A549 (cell line): ENCODE data around the gene TREML2. TPM values are rescaled to one million over a fixed set of nuclear protein-coding genes. Genes with fewer than 3 reads are reported as not detected.

Source experiments
- ATAC-seq, 2 experiments: fragments of 200-7000 bp in 1 of 2; fragments of >200 bp in 1 of 2; cut with Nextera tagmentation in 1 of 2; cut with Tn5 transposase in 1 of 2; 3 replicates each; pipeline versions ENCODE4 v1.8.0 to v1.9.1; 2018 to 2020; ENCODE audit warnings: mild to moderate bottlenecking in 1 of 2, moderate library complexity in 1 of 2
- CTCF ChIA-PET: fragments of 300-600 bp; sonication (Branson Sonifier 250); formaldehyde crosslinking; extraction: SDS; loops from one replicate; lab custom pipeline; 2021; ENCODE audit warnings: antibody characterized with exemption, inconsistent platforms; lab: Yijun Ruan, JAX
- POLR2A ChIA-PET: fragments of 350-600 bp; formaldehyde crosslinking; extraction: SDS; loops from one replicate; lab custom pipeline; 2021; ENCODE audit warnings: antibody characterized with exemption, inconsistent platforms; lab: Yijun Ruan, JAX
- DNase-seq, 2 experiments: peaks; one replicate each; pipeline versions ENCODE4 v3.0.0 to v3.0.0-alpha.2; 2011 to 2016; ENCODE audit warnings: low read depth in 1 of 2, low spot score in 1 of 2
- FAIRE-seq: peaks from 2 replicates; lab custom pipeline; 2011; peaks lifted over from hg19 to GRCh38; lab: Jason Lieb, UNC
- H3K27ac ChIP-seq, 2 experiments: fragments of >200 bp; sonication (Bioruptor Twin); formaldehyde crosslinking; 3 replicates each; pipeline ENCODE4 v1.5.1; 2016 to 2017
- H3K4me1 ChIP-seq: fragments of >200 bp; sonication (Bioruptor Twin); formaldehyde crosslinking; 3 replicates; pipeline ENCODE4 v1.6.1; 2016
- H3K4me2 ChIP-seq: fragments of >200 bp; sonication (Bioruptor Twin); formaldehyde crosslinking; 3 replicates; pipeline ENCODE4 v1.6.1; 2016
- H3K4me3 ChIP-seq: fragments of >200 bp; sonication (Bioruptor Twin); formaldehyde crosslinking; 3 replicates; pipeline ENCODE4 v1.5.1; 2016
- H3K9me3 ChIP-seq: fragments of >200 bp; sonication (Bioruptor Twin); formaldehyde crosslinking; 3 replicates; pipeline ENCODE4 v1.6.1; 2016
- BHLHE40 ChIP-seq: IDR thresholded peaks from 2 replicates; pipeline ENCODE4 v1.6.1; 2012; ENCODE audit warnings: low read depth, low read length, inconsistent platforms
- CBX2 ChIP-seq: fragments of 200-600 bp; sonication (generic); IDR thresholded peaks from 2 replicates; pipeline ENCODE4 v1.6.1; 2016; ENCODE audit warnings: low read depth, mild to moderate bottlenecking, borderline replicate concordance
- CHD2 ChIP-seq: fragments of 150-350 bp; IDR thresholded peaks from 2 replicates; pipeline ENCODE4 v1.6.1; 2014; ENCODE audit warnings: low read length; ENCODE audit not compliant: partially characterized antibody
- E2F6 ChIP-seq: IDR thresholded peaks from 2 replicates; pipeline ENCODE4 v1.6.1; 2012; ENCODE audit warnings: low read depth, borderline replicate concordance
- EHMT2 ChIP-seq: fragments of 200-600 bp; sonication (generic); IDR thresholded peaks from 2 replicates; pipeline ENCODE4 v1.6.1; 2016; ENCODE audit warnings: antibody characterized with exemption, low read depth, mild to moderate bottlenecking, moderate library complexity
- EP300 ChIP-seq, 2 experiments: fragments of >200 bp; sonication (Bioruptor Twin); formaldehyde crosslinking; IDR thresholded peaks; 2 replicates in 1 of 2; 3 replicates in 1 of 2; pipeline ENCODE4 v1.6.1; 2016 to 2017
- ESRRA ChIP-seq: fragments of 150-350 bp; IDR thresholded peaks from 2 replicates; pipeline ENCODE4 v1.6.1; 2014; ENCODE audit warnings: mild to moderate bottlenecking, low read length, borderline replicate concordance
- FOSB ChIP-seq: fragments of 250-450 bp; sonication (Bioruptor Pico); IDR thresholded peaks from 2 replicates; pipeline ENCODE4 v1.5.0; 2020; ENCODE audit warnings: mild to moderate bottlenecking, moderate library complexity
- FOSL2 ChIP-seq, 2 experiments: fragments of 450-650 bp in 1 of 2; fragments of >200 bp in 1 of 2; sonication (Bioruptor Twin) in 1 of 2; formaldehyde crosslinking; IDR thresholded peaks; 2 replicates each; pipeline versions ENCODE4 v1.5.0 to v1.6.1; 2016 to 2020; ENCODE audit warnings: mild to moderate bottlenecking in 1 of 2, moderate library complexity in 1 of 2
- FOXS1 ChIP-seq: fragments of 250-450 bp; sonication (Bioruptor Pico); IDR thresholded peaks from 2 replicates; pipeline ENCODE4 v1.5.0; 2020; ENCODE audit warnings: mild to moderate bottlenecking, moderate library complexity
- HOXB13 ChIP-seq: fragments of 250-450 bp; sonication (Bioruptor Pico); IDR thresholded peaks from 2 replicates; pipeline ENCODE4 v1.5.0; 2020; ENCODE audit warnings: low read depth, mild to moderate bottlenecking, moderate library complexity
- JUN ChIP-seq, 2 experiments: fragments of >200 bp; sonication (Bioruptor Twin); formaldehyde crosslinking; IDR thresholded peaks; 2 replicates in 1 of 2; 3 replicates in 1 of 2; pipeline ENCODE4 v1.6.1; 2016 to 2017
- KDM5A ChIP-seq: fragments of 200-600 bp; sonication (generic); IDR thresholded peaks from 2 replicates; pipeline ENCODE4 v1.6.1; 2016; ENCODE audit warnings: antibody characterized with exemption, mild to moderate bottlenecking
- NFE2L2 ChIP-seq: fragments of 150-350 bp; conservative IDR thresholded peaks from 2 replicates; pipeline ENCODE4 v1.6.1; 2014; ENCODE audit warnings: low read length
- NR3C1 ChIP-seq: fragments of >200 bp; sonication (Bioruptor Twin); formaldehyde crosslinking; IDR thresholded peaks from 3 replicates; pipeline ENCODE4 v1.6.1; 2017
- PBX3 ChIP-seq: IDR thresholded peaks from 2 replicates; pipeline ENCODE4 v1.6.1; 2012
- POLR2A ChIP-seq: IDR thresholded peaks from 2 replicates; pipeline ENCODE4 v1.6.1; 2012; ENCODE audit warnings: mild to moderate bottlenecking, low read length
- POLR2AphosphoS2 ChIP-seq: conservative IDR thresholded peaks from 2 replicates; pipeline ENCODE4 v1.6.1; 2012; ENCODE audit warnings: low read length, improper control_type of control experiment, inconsistent platforms
- RARB ChIP-seq: fragments of 250-450 bp; sonication (Bioruptor Pico); IDR thresholded peaks from 2 replicates; pipeline ENCODE4 v1.8.0; 2021; ENCODE audit warnings: mild to moderate bottlenecking, moderate library complexity
- SMC3 ChIP-seq: fragments of >200 bp; sonication (Bioruptor Twin); formaldehyde crosslinking; IDR thresholded peaks from 3 replicates; pipeline ENCODE4 v1.6.1; 2018; ENCODE audit warnings: inconsistent platforms
- ZC3H11A ChIP-seq: fragments of 450-650 bp; IDR thresholded peaks from 2 replicates; pipeline ENCODE4 v1.6.1; 2014; ENCODE audit warnings: antibody characterized with exemption, mild to moderate bottlenecking
- WGBS: methylation state at CpG from one replicate; pipeline ENCODE4 v1.1.6; 2017; ENCODE audit errors: missing lambda C conversion rate; 5-methylcytosine and 5-hydroxymethylcytosine counted together
- polyA plus RNA-seq, 4 experiments: library from polyadenylated mRNA; depleted of rRNA in 3 of 4; stranded (reverse); fragments of >200 nt; fragmentation: RNase III in 1 of 4; extraction: RNeasy Plus Mini Kit Qiagen cat#74134 plus additional on column Dnase treatment in 1 of 4; gene quantifications; 2 replicates in 3 of 4; 3 replicates in 1 of 4; pipeline ENCODE4 v1.2.3, GENCODE V29; 2011 to 2017
- TF ChIP-seq, protein P1 (sequence below): fragments of 250-450 bp; sonication (Bioruptor Pico); IDR thresholded peaks from 2 replicates; pipeline ENCODE4 v1.5.0; 2021; ENCODE audit warnings: mild to moderate bottlenecking, moderate library complexity, borderline replicate concordance
- TF ChIP-seq, protein P2 (sequence below): fragments of >200 bp; sonication (Bioruptor Twin); formaldehyde crosslinking; IDR thresholded peaks from 2 replicates; pipeline ENCODE4 v1.6.1; 2016

Gene TREML2
- polyA plus RNA-seq, 2 of the 4 experiments (the other 2 are of a cell fraction) = not detected

- Histone ChIP-seq H3K4me2 (no peak overlapping the region), H3K4me1 (no peaks in the 10 kb centered on the region), H3K9me3 (no peaks in the 10 kb centered on the region), H3K27ac (no peak overlapping the region), H3K4me3 (no peak overlapping the region)
- ChIA-PET CTCF (no interaction called here), POLR2A (interaction anchor here (0.5 kb wide), 1 partner anchor 105 kb away, joined by 3 read pairs; the partner anchor contains the start of gene NFYA)
- 0% methylated on average over 2 of the region's 2 CpGs for WGBS
- ATAC-seq (no peak), DNase-seq (no peak), FAIRE-seq (no peak)
- TF ChIP-seq JUN (IDR thresholded peaks at IDR 0.05) = no peak
- TF ChIP-seq FOXS1 (CRISPR knock-in tag) = no peak
- no peak for TF ChIP-seq HOXB13 (CRISPR knock-in tag)
- TF ChIP-seq FOSB (CRISPR knock-in tag) = no peak
- TF ChIP-seq, protein P1, sequence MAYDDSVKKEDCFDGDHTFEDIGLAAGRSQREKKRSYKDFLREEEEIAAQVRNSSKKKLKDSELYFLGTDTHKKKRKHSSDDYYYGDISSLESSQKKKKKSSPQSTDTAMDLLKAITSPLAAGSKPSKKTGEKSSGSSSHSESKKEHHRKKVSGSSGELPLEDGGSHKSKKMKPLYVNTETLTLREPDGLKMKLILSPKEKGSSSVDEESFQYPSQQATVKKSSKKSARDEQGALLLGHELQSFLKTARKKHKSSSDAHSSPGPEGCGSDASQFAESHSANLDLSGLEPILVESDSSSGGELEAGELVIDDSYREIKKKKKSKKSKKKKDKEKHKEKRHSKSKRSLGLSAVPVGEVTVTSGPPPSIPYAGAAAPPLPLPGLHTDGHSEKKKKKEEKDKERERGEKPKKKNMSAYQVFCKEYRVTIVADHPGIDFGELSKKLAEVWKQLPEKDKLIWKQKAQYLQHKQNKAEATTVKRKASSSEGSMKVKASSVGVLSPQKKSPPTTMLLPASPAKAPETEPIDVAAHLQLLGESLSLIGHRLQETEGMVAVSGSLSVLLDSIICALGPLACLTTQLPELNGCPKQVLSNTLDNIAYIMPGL (CRISPR knock-in tag) = no peak
- TF ChIP-seq RARB (CRISPR knock-in tag) = no peak
- no peak for TF ChIP-seq POLR2AphosphoS2
- no peak for TF ChIP-seq CHD2
- TF ChIP-seq CBX2 = no peak
- no peak for TF ChIP-seq EP300 (IDR thresholded peaks at IDR 0.05)
- no peak for TF ChIP-seq NR3C1
- TF ChIP-seq EHMT2 = no peak
Observed at GRCh38 chr6:41177695-41178094, 23.3 kb downstream of the TREML2 start.

DNA sequence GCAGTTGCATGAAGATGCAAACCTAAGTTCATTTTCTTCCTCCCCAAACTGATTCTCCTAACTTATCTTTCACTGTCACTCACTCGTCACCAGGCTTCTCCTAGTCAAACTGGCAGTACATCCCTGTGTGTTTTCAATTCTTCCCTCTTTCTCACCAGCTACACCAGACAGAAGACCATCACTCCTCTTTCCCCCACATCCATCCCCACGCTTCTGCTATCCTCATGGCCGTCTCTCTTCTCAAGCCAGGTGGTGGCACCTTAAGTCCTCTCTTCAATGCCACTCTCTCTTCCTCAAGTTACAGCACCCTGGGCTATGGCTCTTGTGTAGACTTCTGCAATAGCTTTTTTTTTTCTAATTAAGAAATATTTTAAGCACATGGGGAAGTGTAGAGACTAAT is 23.7 kb downstream of the TREML2 start:
- POLR2A ChIA-PET = interaction anchor here (0.5 kb wide), 1 partner anchor 105 kb away, joined by 3 read pairs; the partner anchor contains the start of gene NFYA
- Histone ChIP-seq H3K27ac (no peak overlapping the region), H3K9me3 (no peaks in the 10 kb centered on the region), H3K4me3 (no peak overlapping the region), H3K4me2 (no peak overlapping the region), H3K4me1 (no peaks in the 10 kb centered on the region)
- FAIRE-seq (no peak), DNase-seq (no peak), ATAC-seq (no peak)
- CTCF ChIA-PET = interaction anchor here (1.1 to 1.3 kb wide), 2 partner anchors 9 to 85 kb away, joined by 3 read pairs; no protein-coding TSS in a partner anchor
- WGBS = 7% methylated on average over 3 of the region's 3 CpGs
- no peak for TF ChIP-seq E2F6

DNA sequence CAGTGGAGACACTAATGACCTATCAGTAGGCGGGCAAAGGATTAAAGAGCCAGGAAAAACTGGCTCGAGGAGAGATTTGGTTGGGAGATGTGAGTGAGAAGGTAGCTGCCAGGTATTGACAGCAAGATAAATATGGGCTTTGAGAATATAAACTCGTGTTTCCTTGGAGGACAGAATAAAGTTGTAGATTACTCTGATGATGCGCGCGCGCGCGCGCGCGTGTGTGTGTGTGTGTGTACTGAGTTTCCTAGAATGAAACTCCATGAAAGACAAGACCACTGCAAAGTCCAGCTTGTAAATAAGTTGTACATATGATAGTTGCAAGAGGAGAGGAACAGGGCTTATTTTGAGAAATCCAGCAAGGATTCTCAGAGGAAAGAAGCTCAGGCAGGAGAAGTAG is 24.8 kb downstream of the TREML2 start:
- no peak; a peak in 1 of 6 replicates for ATAC-seq
- TF ChIP-seq ESRRA (no peak), POLR2A (no peak), KDM5A (no peak)
- ChIA-PET CTCF (interaction anchor here (1.1 to 1.3 kb wide), 2 partner anchors 10 to 84 kb away, joined by 3 read pairs; no protein-coding TSS in a partner anchor), POLR2A (no interaction called here)
- Histone ChIP-seq H3K4me1 (no peaks in the 10 kb centered on the region), H3K27ac (no peak overlapping the region), H3K9me3 (no peaks in the 10 kb centered on the region), H3K4me3 (no peak overlapping the region), H3K4me2 (no peak overlapping the region)
- no peak for FAIRE-seq
- no peak for DNase-seq
- WGBS = 79% methylated on average over 12 of the region's 12 CpGs

GRCh38 chr6:41175084-41175483 is 25.9 kb downstream of the TREML2 start:
- no peak for FAIRE-seq
- no peak for DNase-seq
- ChIA-PET POLR2A (no interaction called here), CTCF (no interaction called here)
- H3K4me3 ChIP-seq = no peak overlapping the region
- no peaks in the 10 kb centered on the region for H3K4me1 ChIP-seq
- no peak overlapping the region for H3K4me2 ChIP-seq
- WGBS = 71% methylated on average over 1 of the region's 1 CpG
- no peaks in the 10 kb centered on the region for H3K9me3 ChIP-seq
- no peak for ATAC-seq
- TF ChIP-seq NFE2L2 (no peak), FOSL2 (IDR thresholded peaks at IDR 0.05) (no peak), FOSL2 (CRISPR knock-in tag; IDR thresholded peaks at IDR 0.05) (no peak), SMC3 (no peak), POLR2AphosphoS2 (no peak), ZC3H11A (no peak), BHLHE40 (no peak), CBX2 (no peak), PBX3 (no peak)
- TF ChIP-seq, protein P2, sequence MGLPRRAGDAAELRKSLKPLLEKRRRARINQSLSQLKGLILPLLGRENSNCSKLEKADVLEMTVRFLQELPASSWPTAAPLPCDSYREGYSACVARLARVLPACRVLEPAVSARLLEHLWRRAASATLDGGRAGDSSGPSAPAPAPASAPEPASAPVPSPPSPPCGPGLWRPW = no peak
- H3K27ac ChIP-seq = no peak overlapping the region
